Prostate gland (tissue), 2 donors: Measurements from ENCODE around the gene SSPN.

Experiments used
- CTCF ChIP-seq, 4 experiments: fragments of 200-600 bp in 2 of 4; fragments of 450-650 bp in 2 of 4; sonication (generic) in 2 of 4; IDR thresholded peaks; 1 replicate in 3 of 4; 2 replicates in 1 of 4; pipeline ENCODE4 v1.5.1; 2016 to 2019; ENCODE audit warnings: antibody characterized with exemption in 4 of 4, mild to moderate bottlenecking in 2 of 4, moderate library complexity in 2 of 4
- POLR2AphosphoS5 ChIP-seq: sonication (generic); formaldehyde crosslinking; IDR thresholded peaks from one replicate; pipeline ENCODE4 v1.6.1; 2017; ENCODE audit warnings: antibody characterized with exemption

GRCh38 chr12:26278666-26279065 lies 83.3 kb downstream of the SSPN start:
- TF ChIP-seq CTCF (IDR thresholded peaks at IDR 0.05) (no peak), POLR2AphosphoS5 (no peak)
